CD4-positive, alpha-beta T cell treated with Interleukin-6 at 100 ng/mL for 8 hours (primary cell): ENCODE measurements around the gene ADORA2A.

ENCODE experiments used
- DNase-seq: peaks from one replicate; pipeline ENCODE4 v3.0.0-alpha.2; 2020; ENCODE audit warnings: mixed read lengths, low spot score

The ADORA2A gene

DNA sequence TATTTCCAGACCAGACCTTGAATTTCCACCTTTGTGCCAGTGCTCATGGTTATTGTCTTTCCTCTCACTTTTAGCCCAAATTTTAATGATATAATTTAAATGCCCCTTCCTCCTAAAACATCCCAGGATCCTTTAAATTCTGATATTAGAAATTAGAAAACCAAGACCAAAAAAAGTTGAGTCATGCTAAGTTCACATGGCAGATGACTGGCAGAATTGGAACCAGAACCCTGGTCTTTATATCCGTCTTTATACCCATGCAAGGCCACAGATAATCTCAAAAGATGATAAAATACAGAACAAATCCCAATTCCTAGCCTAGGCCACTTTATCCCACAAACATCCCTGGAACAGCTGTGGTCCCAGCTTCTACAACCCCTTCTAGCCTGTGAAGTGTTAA, 26.5 kb downstream of the ADORA2A start:
- DNase-seq = no peak

DNA sequence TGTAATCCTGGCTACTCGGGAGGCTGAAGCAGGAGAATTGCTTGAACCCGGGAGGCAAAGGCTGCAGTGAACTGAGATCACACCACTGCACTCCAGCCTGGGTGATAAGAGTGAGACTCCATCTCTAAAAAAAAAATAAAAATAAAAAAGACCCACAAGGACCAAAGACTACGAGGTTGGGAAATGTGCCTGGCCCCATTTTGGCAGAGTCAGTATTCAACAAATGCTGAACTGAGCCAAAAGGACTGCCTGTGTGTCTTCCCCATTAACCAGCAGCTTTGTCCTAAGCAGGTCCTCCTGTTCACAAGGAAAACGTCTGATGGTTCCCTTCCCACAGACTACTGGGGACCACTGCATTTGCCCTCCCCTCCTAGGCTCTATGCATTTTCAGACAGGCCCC, 27.6 kb downstream of the ADORA2A start:
- no peak for DNase-seq

GRCh38 chr22:24455751-24456426, 28.5 kb downstream of the ADORA2A start:
- no peak for DNase-seq

- DNase-seq = no peak
Observed at GRCh38 chr22:24457894-24458420, 30.6 kb downstream of the ADORA2A start.

- no peak for DNase-seq
Observed at GRCh38 chr22:24459911-24460310, 32.5 kb downstream of the ADORA2A start.

DNA sequence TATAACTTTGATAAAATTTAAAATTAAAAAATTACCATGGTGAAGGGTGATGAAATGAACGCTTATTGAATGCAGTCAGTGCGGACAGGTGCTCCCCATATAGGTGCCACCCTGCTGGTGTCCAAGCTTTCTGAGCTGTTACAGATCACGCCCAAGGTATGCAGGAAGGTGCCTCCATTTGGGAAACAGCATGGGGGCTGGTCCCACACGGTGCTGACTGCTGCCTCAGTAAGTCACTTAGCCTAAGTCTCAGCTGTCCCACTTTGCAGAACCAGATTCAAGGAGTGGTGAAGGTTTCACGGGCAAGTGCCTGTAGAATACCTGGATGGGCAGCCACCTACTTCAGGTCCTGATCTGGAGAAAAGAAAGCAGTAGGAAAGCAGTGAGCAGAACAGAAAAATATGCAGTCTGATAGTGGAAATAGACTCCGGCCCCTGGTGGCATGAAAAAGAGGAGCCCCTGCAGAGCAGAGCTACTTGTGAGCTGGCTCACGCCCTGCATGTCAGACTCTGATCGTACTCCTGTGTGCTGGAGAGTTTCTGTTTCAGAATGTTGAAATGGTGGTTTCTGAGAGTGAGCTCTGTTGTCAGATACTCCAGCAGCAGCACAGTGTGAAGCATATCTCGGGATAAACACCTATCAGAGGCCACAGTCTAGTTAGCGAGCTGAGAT, 33.2 kb downstream of the ADORA2A start:
- DNase-seq = no peak

DNA sequence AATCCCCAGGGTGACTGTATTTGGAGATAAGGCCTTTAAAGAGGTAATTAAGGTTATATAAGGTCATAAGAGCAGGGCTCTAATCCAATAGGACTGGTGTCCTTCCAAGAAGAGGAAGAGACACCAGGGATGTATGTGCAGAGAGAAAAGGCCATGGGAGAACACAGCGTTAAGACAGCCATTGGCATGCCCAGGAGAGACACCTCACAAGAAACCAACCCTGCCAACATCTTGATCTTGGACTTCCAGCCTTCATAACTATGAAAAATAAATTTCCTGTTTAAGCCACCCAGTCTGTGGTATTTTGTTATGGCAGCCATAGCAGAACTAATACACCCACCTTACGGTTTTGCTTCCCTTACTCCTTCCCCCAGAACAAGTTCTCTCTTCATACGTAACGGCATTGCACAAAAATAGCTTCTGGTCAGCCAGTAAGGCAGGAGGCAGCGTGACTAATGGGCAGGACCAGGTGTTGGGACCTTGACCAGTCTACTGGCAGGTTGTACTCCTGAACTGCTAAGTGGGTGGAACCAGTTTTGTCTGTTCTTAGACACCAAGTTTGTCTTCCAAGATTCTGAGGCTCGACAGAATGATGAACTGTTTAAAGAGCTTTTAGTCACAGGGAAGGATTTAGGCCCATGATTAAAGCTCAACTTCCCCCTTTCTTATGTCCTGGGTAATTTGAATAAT, 35.8 kb downstream of the ADORA2A start:
- no peak for DNase-seq

- no peak for DNase-seq
Observed at GRCh38 chr22:24465566-24465965, 38.2 kb downstream of the ADORA2A start.

GRCh38 chr22:24465975-24466374, 38.6 kb downstream of the ADORA2A start:
- DNase-seq = no peak

- no peak for DNase-seq
Observed at GRCh38 chr22:24466716-24467328, 39.4 kb downstream of the ADORA2A start.

DNA sequence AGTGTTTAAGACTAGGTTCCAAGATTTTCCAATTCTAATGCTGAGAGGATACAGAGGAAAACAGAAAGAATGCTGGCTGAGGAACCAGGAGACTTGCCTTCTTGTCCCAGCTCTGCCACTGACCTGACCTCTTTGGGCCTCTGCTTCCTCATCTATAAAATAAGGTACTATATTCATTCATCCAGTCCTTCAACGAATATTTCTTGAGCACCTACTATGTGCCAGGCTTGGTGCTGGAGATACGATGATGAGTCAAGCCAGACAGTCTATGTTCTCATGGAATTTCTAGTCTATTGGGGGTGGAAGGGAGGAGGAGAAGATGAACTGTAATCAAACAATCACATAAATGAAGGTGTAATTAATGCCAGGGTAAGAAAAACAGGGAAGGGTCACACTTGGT, 39.9 kb downstream of the ADORA2A start:
- DNase-seq = no peak

- no peak for DNase-seq
Observed at GRCh38 chr22:24471570-24471969, 44.2 kb downstream of the ADORA2A start.

- no peak for DNase-seq
Observed at GRCh38 chr22:24473284-24473683, 45.9 kb downstream of the ADORA2A start.

DNA sequence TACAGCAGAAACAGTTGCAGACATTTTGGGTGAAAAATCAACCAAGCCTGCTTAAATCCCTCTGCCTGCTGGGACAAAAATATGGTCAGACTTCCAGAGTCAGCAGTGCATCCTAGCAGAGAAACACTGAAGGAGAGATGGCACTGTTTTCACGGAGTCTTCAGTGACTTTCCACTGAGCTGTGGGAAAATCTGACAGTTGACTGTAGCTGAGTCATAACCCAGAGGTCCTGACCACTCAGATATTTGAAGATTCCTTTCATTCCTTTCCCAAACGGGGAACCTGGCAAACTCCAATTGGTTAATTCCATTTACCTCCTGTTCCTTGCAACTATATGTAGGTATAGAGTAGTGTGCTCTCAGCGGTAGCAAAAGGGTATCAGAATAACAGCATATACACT, 46.8 kb downstream of the ADORA2A start:
- no peak for DNase-seq

DNA sequence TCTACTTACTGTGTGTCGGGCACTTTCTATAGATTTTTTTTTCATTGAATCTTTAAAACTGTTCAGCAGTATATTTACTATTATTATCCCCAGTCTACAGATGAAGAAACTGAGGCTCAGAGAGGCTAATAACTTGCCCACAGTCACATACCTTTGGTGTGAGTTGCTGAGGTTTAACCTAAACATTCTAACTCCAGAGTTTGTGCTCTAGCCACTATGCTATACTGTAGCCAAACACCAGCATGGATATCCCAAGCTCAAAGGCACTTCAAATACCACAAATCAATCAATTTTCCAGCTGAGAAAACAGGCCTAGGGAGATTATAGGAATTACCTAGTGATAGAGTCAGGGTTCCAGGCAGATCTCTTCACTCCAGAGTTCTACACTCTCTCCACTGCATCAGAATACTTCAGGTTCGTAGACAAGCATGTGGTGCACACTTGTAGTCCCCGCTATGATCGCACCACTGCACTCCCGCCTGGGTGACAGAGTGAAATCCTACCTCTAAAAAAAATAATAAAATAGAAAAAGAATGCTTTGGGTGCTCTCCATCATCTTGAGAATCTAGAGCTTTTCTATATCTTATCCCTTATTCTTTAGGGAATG, 47.4 kb downstream of the ADORA2A start:
- no peak for DNase-seq

- DNase-seq = no peak
Observed at GRCh38 chr22:24481641-24482040, 54.2 kb downstream of the ADORA2A start.

- DNase-seq = no peak
Observed at GRCh38 chr22:24482575-24482974, 55.2 kb downstream of the ADORA2A start.

GRCh38 chr22:24482998-24483397, 55.6 kb downstream of the ADORA2A start:
- DNase-seq = no peak

GRCh38 chr22:24483976-24484545, 56.7 kb downstream of the ADORA2A start:
- DNase-seq = no peak

GRCh38 chr22:24485170-24485569, 57.8 kb downstream of the ADORA2A start:
- DNase-seq = no peak

GRCh38 chr22:24485608-24486007, 58.2 kb downstream of the ADORA2A start:
- DNase-seq = peak; percentile 37

- no peak for DNase-seq
Observed at GRCh38 chr22:24486501-24486921, 59.1 kb downstream of the ADORA2A start.
